GM12878 (cell line): ENCODE data around the gene P4HTM. TPM values are rescaled to one million over a fixed set of nuclear protein-coding genes. Genes with fewer than 3 reads are reported as not detected.

Experiments used
- BACH1 ChIP-seq: fragments of 450-650 bp; IDR thresholded peaks from 2 replicates; pipeline ENCODE4 v1.6.1; 2017; ENCODE audit warnings: mild to moderate bottlenecking, borderline replicate concordance
- BCL11A ChIP-seq: IDR thresholded peaks from 2 replicates; pipeline ENCODE4 v1.6.1; 2011; ENCODE audit warnings: low read depth, low read length
- BMI1 ChIP-seq: fragments of 450-650 bp; IDR thresholded peaks from 2 replicates; pipeline ENCODE4 v1.6.1; 2016; ENCODE audit warnings: mild to moderate bottlenecking, moderate library complexity, borderline replicate concordance
- CBX5 ChIP-seq: sonication (generic); IDR thresholded peaks from 2 replicates; pipeline ENCODE4 v1.6.1; 2016; ENCODE audit warnings: low read depth, moderate library complexity, mild to moderate bottlenecking, inconsistent platforms
- CEBPB ChIP-seq, 2 experiments: fragments of 150-350 bp in 1 of 2; IDR thresholded peaks; 2 replicates each; pipeline ENCODE4 v1.6.1; 2012 to 2014; ENCODE audit warnings: low read depth in 2 of 2, low read length in 2 of 2, borderline replicate concordance in 1 of 2, inconsistent platforms in 1 of 2
- CHD1 ChIP-seq: IDR thresholded peaks from 2 replicates; pipeline ENCODE4 v1.6.1; 2012; ENCODE audit warnings: low read depth, low read length, improper control_type of control experiment
- CREM ChIP-seq: IDR thresholded peaks from 2 replicates; pipeline ENCODE4 v1.6.1; 2014; ENCODE audit warnings: antibody characterized with exemption, low read depth
- CUX1 ChIP-seq: IDR thresholded peaks from 2 replicates; pipeline ENCODE4 v1.6.1; 2012; ENCODE audit warnings: improper control_type of control experiment, low read depth, low read length; ENCODE audit not compliant: insufficient replicate concordance
- FOXM1 ChIP-seq: IDR thresholded peaks from 2 replicates; pipeline ENCODE4 v1.6.1; 2012; ENCODE audit warnings: low read depth, mild to moderate bottlenecking, inconsistent platforms, low read length, moderate library complexity
- GABPA ChIP-seq: IDR thresholded peaks from 2 replicates; pipeline ENCODE4 v1.6.1; 2014; ENCODE audit warnings: antibody characterized with exemption, low read depth, mild to moderate bottlenecking, inconsistent platforms
- GATAD2B ChIP-seq: fragments of 450-650 bp; conservative IDR thresholded peaks from 2 replicates; pipeline ENCODE4 v1.6.1; 2017; ENCODE audit warnings: low read depth, mild to moderate bottlenecking, moderate library complexity
- HDAC6 ChIP-seq: fragments of 200-600 bp; sonication (generic); IDR thresholded peaks from one replicate; pipeline ENCODE4 v1.8.0; 2017; ENCODE audit warnings: antibody characterized with exemption; ENCODE audit not compliant: unreplicated experiment
- HDGF ChIP-seq: fragments of 450-650 bp; IDR thresholded peaks from 2 replicates; pipeline ENCODE4 v1.6.1; 2016; ENCODE audit warnings: antibody characterized with exemption
- IKZF1 ChIP-seq: fragments of 450-650 bp; conservative IDR thresholded peaks from 2 replicates; pipeline ENCODE4 v1.6.1; 2017; ENCODE audit warnings: antibody characterized with exemption, mild to moderate bottlenecking
- IKZF2 ChIP-seq, 2 experiments: fragments of 450-650 bp; IDR thresholded peaks; 2 replicates each; pipeline ENCODE4 v1.6.1; 2017; ENCODE audit warnings: mild to moderate bottlenecking in 2 of 2, moderate library complexity in 2 of 2
- JUND ChIP-seq: IDR thresholded peaks from 2 replicates; pipeline ENCODE4 v1.6.1; 2012; ENCODE audit warnings: low read depth, mild to moderate bottlenecking, low read length, improper control_type of control experiment, moderate library complexity
- NRF1 ChIP-seq: conservative IDR thresholded peaks from 2 replicates; pipeline ENCODE4 v1.6.1; 2011; ENCODE audit warnings: mild to moderate bottlenecking, low read depth, low read length, improper control_type of control experiment
- RAD21 ChIP-seq: IDR thresholded peaks from 2 replicates; pipeline ENCODE4 v1.6.1; 2011; ENCODE audit warnings: mild to moderate bottlenecking, low read depth, low read length, moderate library complexity; ENCODE audit not compliant: insufficient read depth
- SMAD1 ChIP-seq: fragments of 450-650 bp; IDR thresholded peaks from 2 replicates; pipeline ENCODE4 v1.6.1; 2018; ENCODE audit warnings: mild to moderate bottlenecking, low read depth; ENCODE audit not compliant: partially characterized antibody
- SMAD5 ChIP-seq: IDR thresholded peaks from 2 replicates; pipeline ENCODE4 v1.6.1; 2016; ENCODE audit warnings: antibody characterized with exemption, low read depth
- TBL1XR1 ChIP-seq: IDR thresholded peaks from 2 replicates; pipeline ENCODE4 v1.6.1; 2012; ENCODE audit warnings: low read depth, low read length, improper control_type of control experiment
- ZNF217 ChIP-seq: fragments of 450-650 bp; IDR thresholded peaks from 2 replicates; pipeline ENCODE4 v1.6.1; 2017; ENCODE audit warnings: antibody characterized with exemption, mild to moderate bottlenecking
- ZNF274 ChIP-seq: IDR thresholded peaks from one replicate; pipeline ENCODE4 v1.8.0; 2011; ENCODE audit not compliant: insufficient read length, insufficient read depth
- ZNF592 ChIP-seq: fragments of 450-650 bp; IDR thresholded peaks from 2 replicates; pipeline ENCODE4 v1.6.1; 2017; ENCODE audit warnings: mild to moderate bottlenecking, moderate library complexity
- polyA plus RNA-seq, 11 experiments: library from polyadenylated mRNA; depleted of rRNA in 4 of 11; unstranded in 6 of 11; stranded (reverse) in 5 of 11; fragments of >200 nt; fragmentation: Nextera tagmentation in 4 of 11; fragmentation: Illumina TruSeq in 1 of 11; extraction: Ambion mirVana in 4 of 11; extraction: Trizol in 1 of 11; gene quantifications; 1 replicate in 1 of 11; 2 replicates in 10 of 11; pipeline versions ENCODE4 v1.2.1 to v1.2.3, GENCODE V29; 2011 to 2016; ENCODE audit warnings: inconsistent platforms in 2 of 11, missing spikeins in 2 of 11, low read depth in 1 of 11
- total RNA-seq, 4 experiments: library from RNA; depleted of rRNA in 3 of 4; stranded (reverse); fragments of >200 nt in 3 of 4; fragmentation: Illumina TruSeq in 1 of 4; extraction: Trizol in 1 of 4; gene quantifications; 2 replicates each; pipeline versions ENCODE4 v1.2.1 to v1.2.3, GENCODE V29; 2013 to 2021

P4HTM gene
- total and polyA plus RNA-seq, 10 of the 15 experiments (the other 5 are each of a cell fraction or from before 2014, with no cell fraction given) = 0.76 to 28.8 (median 22.9) TPM

- TF ChIP-seq CUX1 (no peak), IKZF2 (IDR thresholded peaks at IDR 0.05) (no peak), RAD21 (no peak), SMAD5 (no peak), ZNF274 (no peak), ZNF592 (no peak), CEBPB (IDR thresholded peaks at IDR 0.05; ENCODE audit: borderline replicate concordance in 1 of 2, low read depth in 2 of 2, low read length in 2 of 2) (no peak), BACH1 (0 out of 2 replicates have a peak, but pooled peaks have one; percentile 49), GATAD2B (peak; percentile 81), CREM (peak; percentile 83), HDGF (no peak), BCL11A (no peak), BMI1 (peak; percentile 96), FOXM1 (no peak), ZNF217 (no peak), SMAD1 (no peak), CBX5 (no peak), NRF1 (peak; percentile 33; the same call in 1 of the 2 replicates), HDAC6 (no peak), TBL1XR1 (no peak), IKZF1 (peak; percentile 68), CHD1 (no peak), JUND (no peak), GABPA (no peak)
Observed at GRCh38 chr3:49017971-49018706, 28.1 kb downstream of the P4HTM start, which contains the start of gene DALRD3 (continued).
